ENCODE measurements around the gene NAT10. TPM values are rescaled to one million over a fixed set of nuclear protein-coding genes. Genes with fewer than 3 reads are reported as not detected.

NAT10 gene
- total RNA-seq, 2 donors from 2014 or later, result 22.6 to 38.2 TPM

GRCh38 chr11:34190192-34191139 is 85.0 kb downstream of the NAT10 start:
- intact Hi-C loops (cut with DNase I), result no loop called here
- TF ChIP-seq CTCF (IDR thresholded peaks at IDR 0.05) (no peak), POLR2A (IDR thresholded peaks at IDR 0.05) (no peak)
- H3K4me3 ChIP-seq, result no peak overlapping the region
- DNase-seq, result no peak
- H3K36me3 ChIP-seq (replicated peaks in 1 of 2; ENCODE audit: insufficient read depth in 1 of 2, low read depth in 2 of 2), result no peaks in the 10 kb centered on the region
- WGBS, 2 donors, result 84 to 95% methylated on average over 7 of the region's 8 CpGs
- no peaks in the 10 kb centered on the region for H3K27me3 ChIP-seq
- ATAC-seq, result no peak
- H3K9me3 ChIP-seq, result no peaks in the 10 kb centered on the region
- no peak overlapping the region for H3K27ac ChIP-seq
- peaks cover 4% of the 10 kb centered on the region for H3K4me1 ChIP-seq

GRCh38 chr11:34191578-34191977 is 86.1 kb downstream of the NAT10 start:
- Histone ChIP-seq H3K9me3 (no peaks in the 10 kb centered on the region), H3K27ac (no peak overlapping the region), H3K4me1 (peaks cover 4% of the 10 kb centered on the region), H3K36me3 (replicated peaks in 1 of 2; ENCODE audit: insufficient read depth in 1 of 2, low read depth in 2 of 2) (no peaks in the 10 kb centered on the region), H3K27me3 (no peaks in the 10 kb centered on the region), H3K4me3 (no peak overlapping the region)
- TF ChIP-seq CTCF (IDR thresholded peaks at IDR 0.05) (no peak), POLR2A (IDR thresholded peaks at IDR 0.05) (no peak)
- ATAC-seq (no peak), DNase-seq (no peak)
- intact Hi-C loops (cut with DNase I), result no loop called here
- 85 to 94% methylated on average over 5 of the region's 5 CpGs for WGBS, 2 donors

GRCh38 chr11:34192481-34193401 is 87.3 kb downstream of the NAT10 start:
- Histone ChIP-seq H3K9me3 (no peaks in the 10 kb centered on the region), H3K27me3 (no peaks in the 10 kb centered on the region), H3K4me3 (no peak overlapping the region), H3K4me1 (peaks cover 4% of the 10 kb centered on the region), H3K36me3 (replicated peaks in 1 of 2; ENCODE audit: insufficient read depth in 1 of 2, low read depth in 2 of 2) (no peaks in the 10 kb centered on the region), H3K27ac (peak overlapping the region in 1 of 4 donors; percentile 32)
- TF ChIP-seq CTCF (IDR thresholded peaks at IDR 0.05) (no peak), POLR2A (IDR thresholded peaks at IDR 0.05) (no peak)
- peak; percentile 30 for ATAC-seq
- intact Hi-C loops (cut with DNase I), result no loop called here
- peak in 2 of 4 donors; percentile 15 to 60 for DNase-seq
- 85 to 90% methylated on average over 8 to 13 of the region's 14 CpGs for WGBS, 2 donors

GRCh38 chr11:34194576-34195335 is 89.3 kb downstream of the NAT10 start:
- Histone ChIP-seq H3K27me3 (no peaks in the 10 kb centered on the region), H3K27ac (no peak overlapping the region), H3K4me3 (no peak overlapping the region), H3K36me3 (replicated peaks in 1 of 2; ENCODE audit: insufficient read depth in 1 of 2, low read depth in 2 of 2) (no peaks in the 10 kb centered on the region), H3K9me3 (no peaks in the 10 kb centered on the region), H3K4me1 (no peaks in the 10 kb centered on the region)
- ATAC-seq (no peak), DNase-seq (no peak)
- 87 to 89% methylated on average over 11 of the region's 13 CpGs for WGBS, 2 donors
- TF ChIP-seq POLR2A (IDR thresholded peaks at IDR 0.05) (no peak), CTCF (IDR thresholded peaks at IDR 0.05) (no peak)
- intact Hi-C loops (cut with DNase I), result no loop called here

Small RNAs within 50 kb of the gene (small RNA-seq; reads per million reads assigned to genes)
- not detected for gene RF00019

Other genes starting within 250 kb of the NAT10 start
- 1 to 10 TPM; 7.3 to 8.0 TPM for gene LMO2, start 213.6 kb upstream of the NAT10 start, total RNA-seq
- 100 to 1,000 TPM in 1 of 2 donors, 10 to 100 TPM in 1; 90.0 to 165 TPM for gene CAPRIN1, start 53.9 kb upstream of the NAT10 start, total RNA-seq